GM12878 (cell line): ENCODE measurements around the gene ITGB1BP2. TPM values are rescaled to one million over a fixed set of nuclear protein-coding genes. Genes with fewer than 3 reads are reported as not detected.
"Not testable (repeated sequence)": the region's sequence is repeated elsewhere in the genome, so short reads cannot be mapped to it uniquely, and the experiment has no call there.

Source experiments
- ATAC-seq: fragments of 200-7000 bp; cut with Tn5 transposase; 3 replicates; pipeline ENCODE4 v1.9.1; 2020; ENCODE audit warnings: mild to moderate bottlenecking, moderate library complexity
- BruUV-seq: library from RNA; stranded (reverse); fragments of 400-500 nt; replicated peaks from 2 replicates; lab custom pipeline; 2021; lab: Mats Ljungman, UMichigan
- CTCF ChIA-PET: fragments of 300-600 bp; sonication (Branson Sonifier 250); formaldehyde crosslinking; extraction: SDS; loops from one replicate; lab custom pipeline; 2021; ENCODE audit warnings: inconsistent platforms; lab: Yijun Ruan, JAX
- POLR2A ChIA-PET: fragments of 350-600 bp; formaldehyde crosslinking; extraction: SDS; loops from one replicate; lab custom pipeline; 2021; ENCODE audit warnings: inconsistent platforms; lab: Charles Lee
- RAD21 ChIA-PET: fragments of 300-600 bp; sonication (Branson Sonifier 250); formaldehyde crosslinking; loops from one replicate; lab custom pipeline; 2023; ENCODE audit warnings: antibody characterized with exemption; ENCODE audit not compliant: unreplicated experiment; lab: Charles Lee
- SMC1A ChIA-PET: fragments of 300-600 bp; sonication (Branson Sonifier 250); formaldehyde crosslinking; loops from one replicate; lab custom pipeline; 2023; ENCODE audit not compliant: unreplicated experiment, uncharacterized antibody; lab: Charles Lee
- DNase-seq: peaks from one replicate; pipeline ENCODE4 v3.0.0-alpha.2; 2011; ENCODE audit warnings: low read depth, low spot score
- FAIRE-seq: peaks from 3 replicates; lab custom pipeline; 2011; peaks lifted over from hg19 to GRCh38; lab: Jason Lieb, UNC
- H2AFZ ChIP-seq: 2 replicates; pipeline ENCODE4 v1.6.0; 2011; ENCODE audit warnings: low read depth, low read length, control low read depth; ENCODE audit not compliant: control insufficient read depth
- H3K27ac ChIP-seq: 2 replicates; pipeline ENCODE4 v1.5.1; 2011; ENCODE audit warnings: control low read depth; ENCODE audit not compliant: control insufficient read depth, insufficient read depth
- H3K27me3 ChIP-seq, 2 experiments: replicated peaks in 1 of 2; 2 replicates each; pipeline versions ENCODE4 v1.6.0 to v1.6.1; 2011; ENCODE audit warnings: low read length in 1 of 2; ENCODE audit not compliant: control insufficient read depth in 2 of 2, insufficient read depth in 2 of 2
- H3K36me3 ChIP-seq, 2 experiments: 2 replicates each; pipeline ENCODE4 v1.5.1; 2011; ENCODE audit warnings: low read length in 1 of 2; ENCODE audit not compliant: control insufficient read depth in 2 of 2, insufficient read depth in 2 of 2
- H3K4me1 ChIP-seq: 2 replicates; pipeline ENCODE4 v1.6.1; 2011; ENCODE audit warnings: mild to moderate bottlenecking, low read length, moderate library complexity, mixed read lengths; ENCODE audit not compliant: control insufficient read depth, insufficient read depth
- H3K4me2 ChIP-seq: 2 replicates; pipeline ENCODE4 v1.6.0; 2011; ENCODE audit warnings: control low read depth; ENCODE audit not compliant: control insufficient read depth, insufficient read depth
- H3K4me3 ChIP-seq: fragments of 200-600 bp; sonication (generic); 2 replicates; pipeline ENCODE4 v1.5.1; 2016
- H3K79me2 ChIP-seq: 2 replicates; pipeline ENCODE4 v1.6.0; 2011; ENCODE audit warnings: low read length; ENCODE audit not compliant: control insufficient read depth, insufficient read depth
- H3K9ac ChIP-seq: 2 replicates; pipeline ENCODE4 v1.8.0; 2011; ENCODE audit warnings: low read length, control low read depth, mixed read lengths; ENCODE audit not compliant: control insufficient read depth, insufficient read depth
- H3K9me3 ChIP-seq: replicated peaks from 3 replicates; pipeline ENCODE4 v1.5.1; 2011; ENCODE audit warnings: mild to moderate bottlenecking, low read length; ENCODE audit not compliant: control insufficient read depth, insufficient read depth
- H4K20me1 ChIP-seq: 2 replicates; pipeline ENCODE4 v1.6.0; 2011; ENCODE audit not compliant: control insufficient read depth, insufficient read depth
- BACH1 ChIP-seq: fragments of 450-650 bp; IDR thresholded peaks from 2 replicates; pipeline ENCODE4 v1.6.1; 2017; ENCODE audit warnings: mild to moderate bottlenecking, borderline replicate concordance
- CBFB ChIP-seq: IDR thresholded peaks from 2 replicates; pipeline ENCODE4 v1.6.1; 2016; ENCODE audit warnings: antibody characterized with exemption, low read depth
- POLR2AphosphoS5 ChIP-seq: IDR thresholded peaks from 2 replicates; pipeline ENCODE4 v1.6.1; 2011; ENCODE audit warnings: mild to moderate bottlenecking, low read length, inconsistent platforms
- WGBS: methylation state at CpG from one replicate; pipeline ENCODE4 v1.1.6; 2016; ENCODE audit warnings: low lambda C conversion rate; ENCODE audit not compliant: insufficient replicate concordance, insufficient coverage; ENCODE audit errors: missing lambda C conversion rate; 5-methylcytosine and 5-hydroxymethylcytosine counted together
- in situ Hi-C: fragments of 300-500 bp; cut with MboI; formaldehyde crosslinking; loops from 9 replicates; pipeline ENCODE4 v1.14.3; 2018; ENCODE audit warnings: mixed read lengths
- intact Hi-C: fragments of 100-400 bp; cut with micrococcal nuclease; formaldehyde crosslinking; loops from one replicate; pipeline ENCODE4 v1.14.2; 2022; ENCODE audit not compliant: unreplicated experiment
- polyA plus RNA-seq, 11 experiments: library from polyadenylated mRNA; depleted of rRNA in 4 of 11; unstranded in 6 of 11; stranded (reverse) in 5 of 11; fragments of >200 nt; fragmentation: Nextera tagmentation in 4 of 11; fragmentation: Illumina TruSeq in 1 of 11; extraction: Ambion mirVana in 4 of 11; extraction: Trizol in 1 of 11; gene quantifications; 1 replicate in 1 of 11; 2 replicates in 10 of 11; pipeline versions ENCODE4 v1.2.1 to v1.2.3, GENCODE V29; 2011 to 2016; ENCODE audit warnings: inconsistent platforms in 2 of 11, missing spikeins in 2 of 11, low read depth in 1 of 11
- total RNA-seq, 4 experiments: library from RNA; depleted of rRNA in 3 of 4; stranded (reverse); fragments of >200 nt in 3 of 4; fragmentation: Illumina TruSeq in 1 of 4; extraction: Trizol in 1 of 4; gene quantifications; 2 replicates each; pipeline versions ENCODE4 v1.2.1 to v1.2.3, GENCODE V29; 2013 to 2021
- TF ChIP-seq, protein P1 (sequence below): fragments of 450-650 bp; IDR thresholded peaks from 2 replicates; pipeline ENCODE4 v1.6.1; 2016; ENCODE audit warnings: mild to moderate bottlenecking

Gene ITGB1BP2
- total and polyA plus RNA-seq, 10 of the 15 experiments (the other 5 are each of a cell fraction or from before 2014, with no cell fraction given), result 0.50 to 2.9 (median 1.7) TPM

DNA sequence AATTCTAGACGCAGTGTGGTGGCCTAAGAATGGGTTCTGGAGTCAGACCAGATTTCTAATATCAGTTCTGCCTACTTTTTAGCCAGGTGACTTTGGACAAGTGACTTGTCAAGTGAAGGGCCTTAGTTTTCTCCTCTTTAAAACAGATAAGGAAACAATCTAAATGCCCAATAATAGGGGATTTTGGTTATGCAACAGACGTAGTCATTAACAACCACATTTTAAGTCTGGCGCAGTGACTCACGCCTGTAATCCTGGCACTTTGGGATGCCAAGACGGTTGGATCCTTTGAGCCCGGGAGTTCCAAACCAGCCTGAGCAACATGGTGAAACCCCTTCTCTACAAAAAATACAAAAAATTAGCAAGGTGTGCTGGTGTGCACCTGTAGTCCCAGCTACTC, 45.5 kb upstream of the ITGB1BP2 start:
- Histone ChIP-seq H3K9ac (no peak overlapping the region), H3K4me1 (peaks cover 6% of the 10 kb centered on the region; the same call in 1 of the 2 replicates), H3K9me3 (no peaks in the 10 kb centered on the region), H2AFZ (no peak overlapping the region), H4K20me1 (no peaks in the 10 kb centered on the region), H3K79me2 (peaks cover 13% of the 10 kb centered on the region), H3K4me3 (no peak overlapping the region), H3K27ac (no peak overlapping the region), H3K27me3 (no peaks in the 10 kb centered on the region), H3K4me2 (peak overlapping the region; percentile 71; the same call in 1 of the 2 replicates), H3K36me3 (no peaks in the 10 kb centered on the region)
- WGBS, result 82% methylated on average over 6 of the region's 6 CpGs
- in situ Hi-C loops (no loop called here), intact Hi-C loops (no loop called here)
- ChIA-PET CTCF (interaction anchor here (1.7 kb wide), 1 partner anchor 276 kb away, joined by 4 read pairs; no protein-coding TSS in a partner anchor), POLR2A (interaction anchor here (2.4 kb wide), 1 partner anchor 28 kb away, joined by 18 read pairs; the partner anchor contains the start of gene NONO), RAD21 (no interaction called here), SMC1A (interaction anchor here (1.2 kb wide), 1 partner anchor 59 kb away, joined by 4 read pairs; no protein-coding TSS in a partner anchor)
- DNase-seq (no peak), ATAC-seq (no peak), FAIRE-seq (no peak)
- no peak for TF ChIP-seq CBFB
- BruUV-seq, result no TSS peak

DNA sequence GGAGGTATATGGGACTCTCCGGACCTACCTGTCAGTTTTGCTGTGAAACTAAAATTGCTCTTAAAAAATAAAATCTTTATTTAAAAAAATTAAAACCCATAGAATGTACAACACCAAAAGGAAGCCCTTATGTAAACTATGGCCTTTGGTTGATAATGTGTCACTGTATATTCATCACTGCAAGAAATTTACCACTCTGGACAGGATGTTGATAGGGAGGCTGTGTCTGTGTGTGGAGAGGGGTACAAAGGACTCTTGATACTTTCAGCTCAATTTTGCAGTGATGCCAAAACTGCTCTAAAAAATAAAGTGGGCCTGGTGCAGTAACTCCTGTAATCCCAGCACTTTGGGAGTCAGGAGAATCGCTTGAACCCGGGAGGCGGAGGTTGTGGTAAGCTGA, 44.7 kb upstream of the ITGB1BP2 start:
- Histone ChIP-seq H3K9me3 (no peaks in the 10 kb centered on the region), H3K36me3 (no peaks in the 10 kb centered on the region), H2AFZ (no peak overlapping the region), H3K27ac (no peak overlapping the region), H3K4me3 (no peak overlapping the region), H3K4me1 (peaks cover 6% of the 10 kb centered on the region; the same call in 1 of the 2 replicates), H3K79me2 (peaks cover 13% of the 10 kb centered on the region), H3K27me3 (no peaks in the 10 kb centered on the region), H4K20me1 (no peaks in the 10 kb centered on the region), H3K4me2 (no peak overlapping the region), H3K9ac (no peak overlapping the region)
- ChIA-PET POLR2A (interaction anchor here (0.5 to 1.4 kb wide), 2 partner anchors 63 to 109 kb away, joined by 5 read pairs; partner anchors contain the start of gene TAF1), SMC1A (no interaction called here), CTCF (no interaction called here), RAD21 (no interaction called here)
- no TSS peak for BruUV-seq
- no peak for DNase-seq
- no peak for FAIRE-seq
- no peak for ATAC-seq
- no peak for TF ChIP-seq POLR2AphosphoS5
- TF ChIP-seq, protein P1, sequence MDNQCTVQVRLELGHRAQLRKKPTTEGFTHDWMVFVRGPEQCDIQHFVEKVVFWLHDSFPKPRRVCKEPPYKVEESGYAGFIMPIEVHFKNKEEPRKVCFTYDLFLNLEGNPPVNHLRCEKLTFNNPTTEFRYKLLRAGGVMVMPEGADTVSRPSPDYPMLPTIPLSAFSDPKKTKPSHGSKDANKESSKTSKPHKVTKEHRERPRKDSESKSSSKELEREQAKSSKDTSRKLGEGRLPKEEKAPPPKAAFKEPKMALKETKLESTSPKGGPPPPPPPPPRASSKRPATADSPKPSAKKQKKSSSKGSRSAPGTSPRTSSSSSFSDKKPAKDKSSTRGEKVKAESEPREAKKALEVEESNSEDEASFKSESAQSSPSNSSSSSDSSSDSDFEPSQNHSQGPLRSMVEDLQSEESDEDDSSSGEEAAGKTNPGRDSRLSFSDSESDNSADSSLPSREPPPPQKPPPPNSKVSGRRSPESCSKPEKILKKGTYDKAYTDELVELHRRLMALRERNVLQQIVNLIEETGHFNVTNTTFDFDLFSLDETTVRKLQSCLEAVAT, result no peak
- TF ChIP-seq BACH1, result no peak
- intact Hi-C loops (no loop called here), in situ Hi-C loops (no loop called here)
- WGBS, result 75% methylated on average over 4 of the region's 4 CpGs

DNA sequence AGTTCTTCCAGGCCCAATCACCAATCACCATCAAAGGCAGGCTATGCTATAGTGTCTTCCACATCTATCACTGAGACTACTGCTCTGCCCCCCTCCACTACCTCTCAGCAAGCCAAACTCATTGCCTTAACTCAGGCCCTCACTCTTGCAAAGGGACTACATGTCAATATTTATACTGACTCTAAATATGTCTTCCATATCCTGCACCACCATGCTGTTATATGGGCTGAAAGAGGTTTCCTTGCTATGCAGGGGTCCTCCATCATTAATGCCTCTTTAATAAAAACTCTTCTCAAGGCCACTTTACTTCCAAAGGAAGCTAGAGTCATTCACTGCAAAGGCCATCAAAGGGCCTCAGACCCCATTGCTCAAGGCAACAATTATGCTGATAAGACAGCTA, 32.9 kb upstream of the ITGB1BP2 start:
- H3K27me3 ChIP-seq, H3K36me3 ChIP-seq, RAD21 ChIA-PET, H3K27ac ChIP-seq, H3K79me2 ChIP-seq, SMC1A ChIA-PET, H3K4me1 ChIP-seq, H3K9ac ChIP-seq, in situ Hi-C loops, H2AFZ ChIP-seq, POLR2A ChIA-PET, ATAC-seq, BruUV-seq, H3K4me3 ChIP-seq, H3K4me2 ChIP-seq, DNase-seq, intact Hi-C loops, H3K9me3 ChIP-seq, CTCF ChIA-PET, FAIRE-seq, H4K20me1 ChIP-seq: not testable (repeated sequence)
